ENCODE data around the gene MIDN. TPM values are rescaled to one million over a fixed set of nuclear protein-coding genes. Genes with fewer than 3 reads are reported as not detected.
A peak's percentile ranks its signal among the peaks of the same experiment; 100 is the strongest.

MIDN gene
- polyA plus RNA-seq, 2 of the 4 experiments (the other 2 are of a cell fraction) = 9.1 to 31.4 TPM

DNA sequence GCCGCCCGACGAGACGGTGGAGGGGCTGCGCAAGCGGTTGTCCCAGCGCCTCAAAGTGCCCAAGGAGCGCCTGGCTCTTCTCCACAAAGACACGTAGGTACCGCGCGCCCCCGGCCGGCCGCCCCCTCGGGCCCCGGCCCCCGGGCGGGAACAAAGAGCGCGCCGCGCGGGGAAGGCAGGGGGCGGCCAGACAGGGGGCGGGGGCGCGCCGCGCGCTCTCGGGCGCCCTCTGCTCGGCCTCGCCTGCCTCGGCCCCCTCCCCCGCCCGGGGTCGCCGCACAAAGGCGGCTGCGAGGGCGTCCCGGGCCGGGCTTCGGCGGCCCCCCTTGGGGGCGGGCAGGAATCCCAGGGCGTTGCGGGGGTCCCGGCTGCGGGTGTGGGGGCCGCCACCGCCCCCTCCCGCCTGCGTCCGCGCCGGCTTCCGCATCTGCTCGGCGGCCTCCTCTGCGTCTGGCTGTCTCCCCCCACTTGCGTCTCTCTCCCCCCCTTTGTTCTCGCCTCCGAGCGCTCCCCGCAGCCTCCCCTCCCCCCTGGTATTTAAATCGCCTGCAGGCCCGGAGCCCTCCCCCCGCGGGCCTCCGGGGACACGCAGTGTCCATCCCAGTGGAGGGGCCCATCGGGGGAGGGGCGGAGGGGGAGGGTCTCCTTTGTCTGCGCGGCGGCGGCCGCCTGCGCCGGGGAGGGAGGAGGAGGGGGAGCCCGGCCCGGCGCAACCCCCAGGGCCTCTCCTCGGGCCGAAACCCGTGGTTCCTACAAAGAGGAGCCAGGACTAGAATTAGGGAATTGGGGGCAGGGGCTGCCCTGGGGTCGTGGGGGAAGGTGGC, 2.3 kb downstream of the MIDN start:
- FAIRE-seq (no peak), DNase-seq (ENCODE audit: low read depth in 1 of 2, low spot score in 1 of 2) (peak in 1 of 2 experiments; percentile 80), ATAC-seq (no peak)
- H3K4me3 ChIP-seq = peak overlapping the region; percentile 97
- ChIA-PET CTCF (no interaction called here), POLR2A (interaction anchor here (0.6 to 1.2 kb wide), 2 partner anchors 16 to 253 kb away, joined by 3 to 5 read pairs; no protein-coding TSS in a partner anchor)
- peak overlapping the region; percentile 100 for H3K27ac ChIP-seq
- no peak for TF ChIP-seq HOXB13 (CRISPR knock-in tag; IDR thresholded peaks at IDR 0.05; ENCODE audit: low read depth)
- peak; percentile 6 to 7; a peak in 1 of 5 replicates for TF ChIP-seq JUN (IDR thresholded peaks at IDR 0.05)
- TF ChIP-seq, protein P1, sequence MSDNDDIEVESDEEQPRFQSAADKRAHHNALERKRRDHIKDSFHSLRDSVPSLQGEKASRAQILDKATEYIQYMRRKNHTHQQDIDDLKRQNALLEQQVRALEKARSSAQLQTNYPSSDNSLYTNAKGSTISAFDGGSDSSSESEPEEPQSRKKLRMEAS (IDR thresholded peaks at IDR 0.05) = no peak; the same call in 1 of the 2 replicates
- TF ChIP-seq TFCP2L1 (CRISPR knock-in tag; IDR thresholded peaks at IDR 0.05) = no peak
- TF ChIP-seq, protein P2, sequence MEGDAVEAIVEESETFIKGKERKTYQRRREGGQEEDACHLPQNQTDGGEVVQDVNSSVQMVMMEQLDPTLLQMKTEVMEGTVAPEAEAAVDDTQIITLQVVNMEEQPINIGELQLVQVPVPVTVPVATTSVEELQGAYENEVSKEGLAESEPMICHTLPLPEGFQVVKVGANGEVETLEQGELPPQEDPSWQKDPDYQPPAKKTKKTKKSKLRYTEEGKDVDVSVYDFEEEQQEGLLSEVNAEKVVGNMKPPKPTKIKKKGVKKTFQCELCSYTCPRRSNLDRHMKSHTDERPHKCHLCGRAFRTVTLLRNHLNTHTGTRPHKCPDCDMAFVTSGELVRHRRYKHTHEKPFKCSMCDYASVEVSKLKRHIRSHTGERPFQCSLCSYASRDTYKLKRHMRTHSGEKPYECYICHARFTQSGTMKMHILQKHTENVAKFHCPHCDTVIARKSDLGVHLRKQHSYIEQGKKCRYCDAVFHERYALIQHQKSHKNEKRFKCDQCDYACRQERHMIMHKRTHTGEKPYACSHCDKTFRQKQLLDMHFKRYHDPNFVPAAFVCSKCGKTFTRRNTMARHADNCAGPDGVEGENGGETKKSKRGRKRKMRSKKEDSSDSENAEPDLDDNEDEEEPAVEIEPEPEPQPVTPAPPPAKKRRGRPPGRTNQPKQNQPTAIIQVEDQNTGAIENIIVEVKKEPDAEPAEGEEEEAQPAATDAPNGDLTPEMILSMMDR (IDR thresholded peaks at IDR 0.05) = 0 out of 3 replicates have a peak, but pooled peaks have one; percentile 6
- peaks cover 41% of the 10 kb centered on the region for H3K4me1 ChIP-seq
- H3K4me2 ChIP-seq = peak overlapping the region; percentile 100
- WGBS (ENCODE audit: missing lambda C conversion rate) = 0% methylated on average over 1 of the region's 90 CpGs
- H3K9me3 ChIP-seq = no peaks in the 10 kb centered on the region

DNA sequence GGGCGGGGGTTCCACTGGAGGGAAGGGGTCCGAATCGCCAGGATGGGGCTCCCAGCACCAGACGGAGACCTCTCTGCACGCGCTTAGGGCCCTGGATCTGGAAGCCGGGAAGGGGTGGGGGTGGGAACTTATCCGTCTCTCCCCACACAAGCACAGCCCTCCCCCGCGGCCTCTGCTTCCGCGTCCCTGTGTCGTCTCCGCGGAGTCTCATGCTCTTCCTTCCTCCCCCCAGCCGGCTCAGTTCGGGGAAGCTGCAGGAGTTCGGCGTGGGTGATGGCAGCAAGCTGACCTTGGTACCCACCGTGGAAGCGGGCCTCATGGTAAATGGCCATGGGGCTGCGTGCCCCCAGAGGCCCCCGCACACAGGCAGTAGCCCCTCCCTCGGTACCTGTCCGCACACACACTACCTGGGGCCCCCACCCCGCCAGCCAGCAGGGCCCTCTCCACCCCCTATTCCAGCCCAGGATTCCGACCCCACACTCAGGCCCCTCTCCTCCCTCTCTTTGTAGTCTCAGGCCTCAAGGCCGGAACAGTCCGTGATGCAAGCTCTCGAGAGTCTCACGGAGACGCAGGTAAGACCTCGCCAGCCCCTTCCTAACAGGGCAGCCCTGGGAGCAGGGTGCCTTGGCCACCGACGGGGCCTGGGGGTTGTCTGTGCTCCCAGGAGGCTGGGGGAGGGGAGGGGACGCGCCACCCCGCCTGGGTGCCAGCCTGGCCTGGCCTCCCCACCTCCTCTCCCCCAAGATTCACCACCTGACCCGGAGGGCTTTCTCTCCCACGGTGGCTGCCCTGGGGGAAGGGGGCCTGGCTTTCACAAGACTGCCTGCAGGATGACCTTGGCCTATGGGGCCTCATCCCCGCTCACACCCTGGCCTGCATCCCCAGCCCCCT, 3.2 kb downstream of the MIDN start:
- FAIRE-seq = no peak
- H3K4me2 ChIP-seq = peak overlapping the region; percentile 100
- peaks cover 41% of the 10 kb centered on the region for H3K4me1 ChIP-seq
- peak overlapping the region; percentile 97 for H3K4me3 ChIP-seq
- CTCF ChIA-PET = interaction anchor here (0.9 to 18.7 kb wide), 3 partner anchors 8 to 16 kb away, joined by 6 to 500 read pairs (median 107); partner anchors contain the start of genes ATP5F1D and CIRBP
- TF ChIP-seq, protein P3, sequence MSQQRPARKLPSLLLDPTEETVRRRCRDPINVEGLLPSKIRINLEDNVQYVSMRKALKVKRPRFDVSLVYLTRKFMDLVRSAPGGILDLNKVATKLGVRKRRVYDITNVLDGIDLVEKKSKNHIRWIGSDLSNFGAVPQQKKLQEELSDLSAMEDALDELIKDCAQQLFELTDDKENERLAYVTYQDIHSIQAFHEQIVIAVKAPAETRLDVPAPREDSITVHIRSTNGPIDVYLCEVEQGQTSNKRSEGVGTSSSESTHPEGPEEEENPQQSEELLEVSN (IDR thresholded peaks at IDR 0.05; ENCODE audit: borderline replicate concordance, low read depth) = no peak
- TF ChIP-seq, protein P1 (IDR thresholded peaks at IDR 0.05) = peak; percentile 17
- TF ChIP-seq CEBPB (IDR thresholded peaks at IDR 0.05) = no peak
- H3K9me3 ChIP-seq = no peaks in the 10 kb centered on the region
- 0% methylated on average over 9 of the region's 41 CpGs for WGBS (ENCODE audit: missing lambda C conversion rate)
- POLR2A ChIA-PET = interaction anchor here (0.6 kb wide), 1 partner anchor 254 kb away, joined by 3 read pairs; no protein-coding TSS in a partner anchor
- DNase-seq (ENCODE audit: low read depth in 1 of 2, low spot score in 1 of 2) = peak in 1 of 2 experiments; percentile 86
- ATAC-seq = peak; percentile 3 to 12; a peak in 5 of 6 replicates
- H3K27ac ChIP-seq = peak overlapping the region; percentile 100

DNA sequence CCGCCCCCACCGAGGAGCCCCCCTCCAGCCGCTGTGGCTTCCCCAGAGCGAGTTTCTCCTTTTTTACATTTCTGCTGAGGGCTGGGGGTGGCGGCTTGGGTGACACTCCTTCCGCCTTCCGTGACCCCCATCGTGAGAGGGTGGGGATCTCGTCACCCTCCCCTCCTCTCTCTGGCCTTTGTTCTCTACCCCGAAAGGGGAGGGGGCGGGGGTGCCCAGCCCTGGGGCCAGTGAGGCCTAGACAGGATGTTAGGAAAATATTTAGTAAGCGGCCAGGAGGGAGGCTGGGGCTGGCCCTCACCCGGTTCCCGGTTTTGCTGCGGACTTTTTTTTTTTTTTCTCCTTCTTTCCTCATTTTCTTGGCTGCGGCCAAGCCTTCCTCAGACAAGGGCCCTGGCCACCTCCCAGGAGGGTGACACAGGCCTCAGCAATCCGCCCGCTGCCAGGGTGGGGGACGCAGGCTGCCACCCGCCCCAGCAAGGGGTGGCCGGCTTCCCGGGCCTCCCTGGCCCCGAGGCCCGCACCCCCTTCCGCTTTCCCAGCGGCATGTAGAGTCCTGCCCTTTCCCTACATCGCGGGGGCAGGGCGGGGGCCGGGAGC, 3.9 kb downstream of the MIDN start:
- WGBS (ENCODE audit: missing lambda C conversion rate) = 0% methylated on average over 6 of the region's 30 CpGs
- no peak for FAIRE-seq
- peak; percentile 5 to 13; a peak in 5 of 6 replicates for ATAC-seq
- ChIA-PET POLR2A (interaction anchor here (0.9 to 5.0 kb wide), 6 partner anchors 8 to 23 kb away, joined by 3 to 62 read pairs (median 12); partner anchors contain the start of genes CIRBP and FAM174C), CTCF (interaction anchor here (0.6 to 18.7 kb wide), 6 partner anchors 9 to 121 kb away, joined by 3 to 500 read pairs (median 8); partner anchors contain the start of genes ATP5F1D and CIRBP)
- DNase-seq (ENCODE audit: low read depth in 1 of 2, low spot score in 1 of 2) = peak in 1 of 2 experiments; percentile 85
- TF ChIP-seq FOSL2 (IDR thresholded peaks at IDR 0.05) (no peak), FOSL2 (CRISPR knock-in tag; IDR thresholded peaks at IDR 0.05) (peak; percentile 47; the same call in 1 of the 2 replicates), JUN (IDR thresholded peaks at IDR 0.05) (peak in 1 of 2 experiments; percentile 59; a peak in 3 of 5 replicates), CBX8 (IDR thresholded peaks at IDR 0.05) (no peak), MAFK (IDR thresholded peaks at IDR 0.05; ENCODE audit: partially characterized antibody) (no peak), BHLHE40 (IDR thresholded peaks at IDR 0.05; ENCODE audit: low read depth, low read length) (no peak), SMC3 (IDR thresholded peaks at IDR 0.05) (0 out of 3 replicates have a peak, but pooled peaks have one; percentile 8)
- Histone ChIP-seq H3K4me1 (peaks cover 45% of the 10 kb centered on the region), H3K9me3 (no peaks in the 10 kb centered on the region), H3K27ac (peak overlapping the region; percentile 100), H3K4me2 (peak overlapping the region; percentile 100), H3K4me3 (peak overlapping the region; percentile 97)

Data from A549 (cell line).